ENCODE measurements around the gene GLRX3. TPM values are rescaled to one million over a fixed set of nuclear protein-coding genes. Genes with fewer than 3 reads are reported as not detected.

GLRX3 gene
- polyA plus RNA-seq, 1 donor = 89.5 TPM

Other genes starting within 250 kb of the GLRX3 start
- 2.7 TPM for gene EBF3, start 172.1 kb upstream of the GLRX3 start, polyA plus RNA-seq (ENCODE audit: insufficient read length)
- gene C10orf143, start 25.6 kb upstream of the GLRX3 start, polyA plus RNA-seq (ENCODE audit: insufficient read length) = 6.6 TPM

Measured in left kidney (tissue), 1 donor.